AG04450 (cell line): ENCODE measurements around the gene MARVELD3. TPM values are rescaled to one million over a fixed set of nuclear protein-coding genes. Genes with fewer than 3 reads are reported as not detected.
A peak's percentile ranks its signal among the peaks of the same experiment; 100 is the strongest.

Source experiments
- CTCF ChIA-PET: fragments of 300-600, 350-600 bp; formaldehyde crosslinking; extraction: SDS; loops from one replicate; lab custom pipeline; 2022; ENCODE audit warnings: antibody characterized with exemption, inconsistent platforms; lab: Charles Lee
- POLR2A ChIA-PET: fragments of 350-600 bp; formaldehyde crosslinking; extraction: SDS; loops from one replicate; lab custom pipeline; 2021; ENCODE audit warnings: antibody characterized with exemption, inconsistent platforms; lab: Yijun Ruan, JAX
- DNase-seq: peaks from one replicate; pipeline ENCODE4 v3.0.0-alpha.2; 2011; ENCODE audit warnings: low read depth, low spot score
- H3K27ac ChIP-seq: one replicate; pipeline ENCODE4 v1.5.1; 2012; ENCODE audit warnings: low read depth, low read length, control low read depth
- H3K27me3 ChIP-seq: one replicate; pipeline ENCODE4 v1.6.0; 2012; ENCODE audit warnings: low read length; ENCODE audit not compliant: control insufficient read depth, insufficient read depth
- H3K4me3 ChIP-seq: 2 replicates; pipeline ENCODE4 v1.5.1; 2011; ENCODE audit warnings: mild to moderate bottlenecking, low read depth, low read length, control low read depth
- H3K9me3 ChIP-seq: 2 replicates; pipeline ENCODE4 v1.5.1; 2012; ENCODE audit warnings: low read length; ENCODE audit not compliant: control insufficient read depth, insufficient read depth
- CTCF ChIP-seq: IDR thresholded peaks from 2 replicates; pipeline ENCODE4 v1.5.1; 2011; ENCODE audit warnings: low read depth, low read length, control low read depth, inconsistent platforms
- polyA plus RNA-seq: library from polyadenylated mRNA; depleted of rRNA; stranded (reverse); fragments of >200 nt; gene quantifications from 2 replicates; pipeline ENCODE4 v1.2.3, GENCODE V29; 2011

MARVELD3 gene
- polyA plus RNA-seq, 1 experiment = not detected

- H3K27me3 ChIP-seq = no peaks in the 10 kb centered on the region
- H3K27ac ChIP-seq = no peak overlapping the region
- ChIA-PET CTCF (interaction anchor here (0.6 kb wide), 2 partner anchors 38 to 66 kb away, joined by 3 read pairs; no protein-coding TSS in a partner anchor), POLR2A (no interaction called here)
- H3K4me3 ChIP-seq = no peak overlapping the region
- TF ChIP-seq CTCF = peak; percentile 41
- no peak for DNase-seq
- H3K9me3 ChIP-seq = no peaks in the 10 kb centered on the region
These were observed 22.9 kb downstream of the MARVELD3 start for GRCh38 chr16:71648921-71649320.

- Histone ChIP-seq H3K27ac (no peak overlapping the region), H3K9me3 (no peaks in the 10 kb centered on the region), H3K27me3 (no peaks in the 10 kb centered on the region), H3K4me3 (no peak overlapping the region)
- ChIA-PET CTCF (no interaction called here), POLR2A (no interaction called here)
- TF ChIP-seq CTCF = no peak
- no peak for DNase-seq
These were observed 23.7 kb downstream of the MARVELD3 start for GRCh38 chr16:71649704-71650103.

GRCh38 chr16:71658771-71659170, 32.8 kb downstream of the MARVELD3 start:
- CTCF ChIA-PET = no interaction called here
- no peak for TF ChIP-seq CTCF
- no peak overlapping the region for H3K27ac ChIP-seq
- H3K9me3 ChIP-seq = no peaks in the 10 kb centered on the region
- no peak for DNase-seq
- POLR2A ChIA-PET = no interaction called here
- no peaks in the 10 kb centered on the region for H3K27me3 ChIP-seq
- no peak overlapping the region for H3K4me3 ChIP-seq

GRCh38 chr16:71659471-71659870, 33.5 kb downstream of the MARVELD3 start:
- no peak overlapping the region for H3K27ac ChIP-seq
- TF ChIP-seq CTCF = no peak
- no peaks in the 10 kb centered on the region for H3K9me3 ChIP-seq
- CTCF ChIA-PET = no interaction called here
- DNase-seq = no peak
- H3K27me3 ChIP-seq = no peaks in the 10 kb centered on the region
- POLR2A ChIA-PET = no interaction called here
- H3K4me3 ChIP-seq = no peak overlapping the region

GRCh38 chr16:71666264-71666663, 40.3 kb downstream of the MARVELD3 start:
- no peak overlapping the region for H3K4me3 ChIP-seq
- POLR2A ChIA-PET = no interaction called here
- CTCF ChIA-PET = no interaction called here

More at GRCh38 chr16:71666264-71666663, 40.3 kb downstream of the MARVELD3 start:
- no peak for DNase-seq
- Histone ChIP-seq H3K27ac (no peak overlapping the region), H3K9me3 (no peaks in the 10 kb centered on the region), H3K27me3 (no peaks in the 10 kb centered on the region)
- TF ChIP-seq CTCF = no peak
